ENCODE data around the gene LSM4.

GRCh38 chr19:18291019-18291524 lies 31.8 kb downstream of the LSM4 start:
- TF ChIP-seq CTCF (IDR thresholded peaks at IDR 0.05) (no peak), EZH2 (IDR thresholded peaks at IDR 0.05) (no peak), EZH2phosphoT487 (IDR thresholded peaks at IDR 0.05) (no peak)

Data from neural progenitor cell (in vitro differentiated cells).